HG03045 (cell line): ENCODE data around the gene MEGF11.

Experiments
- ATAC-seq: cut with Tn5 transposase; IDR thresholded peaks from one replicate; pipeline ENCODE4 v1.9.1; 2021; ENCODE audit warnings: mild to moderate bottlenecking, moderate library complexity; ENCODE audit not compliant: unreplicated experiment

Gene MEGF11

DNA sequence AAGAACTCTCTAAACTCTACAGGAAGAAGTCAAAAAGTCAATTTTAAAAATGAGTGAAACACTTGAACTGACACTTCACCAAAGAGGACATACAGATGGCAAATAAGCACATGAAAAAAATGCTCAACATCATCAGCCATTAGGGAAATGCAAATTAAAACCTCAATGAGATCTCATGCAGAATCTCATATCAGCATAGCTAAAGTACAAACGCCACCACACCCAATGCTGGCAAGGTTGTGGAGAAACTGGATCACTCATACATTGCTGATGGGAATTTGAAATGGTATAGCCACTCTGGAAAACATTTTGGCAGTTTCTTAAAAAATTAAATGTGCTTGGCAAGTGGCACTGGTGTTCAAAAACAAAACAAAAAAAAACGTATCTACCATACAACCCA, 34.2 kb downstream of the MEGF11 start:
- ATAC-seq = no peak

DNA sequence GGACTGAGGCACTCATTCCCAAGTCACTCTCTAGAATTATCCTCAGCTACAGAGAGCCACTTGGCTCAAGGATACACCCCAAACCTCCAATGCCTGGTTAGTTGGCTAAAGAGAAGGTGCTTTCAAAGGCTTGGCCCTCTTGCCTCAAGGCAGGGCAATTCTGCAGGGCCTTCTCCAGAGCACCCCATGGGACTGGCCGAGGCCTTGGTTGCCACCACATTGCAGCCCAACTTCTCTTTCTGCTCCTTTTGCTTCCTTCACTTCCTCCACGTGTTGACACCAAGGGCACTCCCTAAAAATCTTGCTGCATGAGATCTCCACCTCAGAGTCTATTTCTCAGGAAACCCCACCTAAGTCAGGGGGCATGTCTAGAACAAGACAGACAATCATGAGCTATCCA, 36.7 kb downstream of the MEGF11 start:
- no peak for ATAC-seq

DNA sequence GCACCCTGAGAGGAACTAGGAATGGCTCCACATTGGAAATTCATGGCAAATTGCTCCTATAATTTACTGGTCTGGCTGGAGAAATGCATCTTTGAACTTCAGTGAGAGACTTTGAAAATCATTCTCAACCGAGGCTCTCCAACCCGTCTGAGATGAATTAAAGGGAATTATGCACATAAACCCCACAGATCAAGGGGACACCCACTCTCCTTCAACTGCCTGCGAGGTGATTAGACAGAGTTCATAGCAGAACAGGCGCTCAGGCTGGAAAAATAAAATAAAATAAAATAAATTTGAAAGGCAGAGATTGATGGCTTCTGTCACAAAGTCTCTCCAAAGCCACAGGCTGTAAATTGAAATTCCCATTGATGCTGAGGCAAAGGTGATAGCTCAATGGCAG, 37.7 kb downstream of the MEGF11 start:
- ATAC-seq = no peak

DNA sequence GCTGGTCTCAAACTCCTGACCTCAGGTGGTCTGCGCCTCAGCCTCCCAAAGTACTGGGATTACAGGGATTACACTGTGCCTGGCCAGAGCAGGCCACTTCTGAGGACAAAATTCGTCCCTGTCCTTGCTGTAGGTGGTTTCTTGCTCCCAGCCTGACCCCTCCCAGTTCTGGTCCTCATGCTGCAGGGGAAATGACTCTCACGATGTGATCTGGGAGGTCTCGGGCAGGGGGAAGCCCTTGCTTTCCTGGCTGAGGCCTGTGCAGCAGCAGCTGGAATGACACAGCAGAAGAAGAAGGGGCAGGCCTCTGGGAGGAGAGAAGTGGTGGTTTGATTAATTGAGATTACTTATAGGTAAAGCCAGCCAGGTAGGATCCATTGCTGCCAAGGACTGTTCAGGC, 39.3 kb downstream of the MEGF11 start:
- ATAC-seq = no peak

DNA sequence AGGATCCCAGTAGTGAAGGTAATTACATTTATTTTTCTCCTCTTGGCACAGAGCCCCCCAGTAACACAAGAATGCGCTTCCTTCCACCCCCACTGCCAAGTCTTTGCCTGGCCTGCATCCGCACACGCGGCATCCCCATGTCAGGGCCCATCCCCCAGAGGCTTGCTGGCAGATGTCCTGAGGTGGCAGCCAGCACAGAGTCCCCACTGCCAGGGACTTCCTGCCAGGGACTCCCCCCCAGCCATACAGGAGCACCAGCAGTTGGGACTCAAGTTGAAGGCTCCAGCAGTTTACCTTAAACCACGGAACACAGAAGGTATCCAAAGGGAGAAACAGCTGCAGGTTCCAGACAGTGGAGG, 41.0 kb downstream of the MEGF11 start:
- no peak for ATAC-seq

DNA sequence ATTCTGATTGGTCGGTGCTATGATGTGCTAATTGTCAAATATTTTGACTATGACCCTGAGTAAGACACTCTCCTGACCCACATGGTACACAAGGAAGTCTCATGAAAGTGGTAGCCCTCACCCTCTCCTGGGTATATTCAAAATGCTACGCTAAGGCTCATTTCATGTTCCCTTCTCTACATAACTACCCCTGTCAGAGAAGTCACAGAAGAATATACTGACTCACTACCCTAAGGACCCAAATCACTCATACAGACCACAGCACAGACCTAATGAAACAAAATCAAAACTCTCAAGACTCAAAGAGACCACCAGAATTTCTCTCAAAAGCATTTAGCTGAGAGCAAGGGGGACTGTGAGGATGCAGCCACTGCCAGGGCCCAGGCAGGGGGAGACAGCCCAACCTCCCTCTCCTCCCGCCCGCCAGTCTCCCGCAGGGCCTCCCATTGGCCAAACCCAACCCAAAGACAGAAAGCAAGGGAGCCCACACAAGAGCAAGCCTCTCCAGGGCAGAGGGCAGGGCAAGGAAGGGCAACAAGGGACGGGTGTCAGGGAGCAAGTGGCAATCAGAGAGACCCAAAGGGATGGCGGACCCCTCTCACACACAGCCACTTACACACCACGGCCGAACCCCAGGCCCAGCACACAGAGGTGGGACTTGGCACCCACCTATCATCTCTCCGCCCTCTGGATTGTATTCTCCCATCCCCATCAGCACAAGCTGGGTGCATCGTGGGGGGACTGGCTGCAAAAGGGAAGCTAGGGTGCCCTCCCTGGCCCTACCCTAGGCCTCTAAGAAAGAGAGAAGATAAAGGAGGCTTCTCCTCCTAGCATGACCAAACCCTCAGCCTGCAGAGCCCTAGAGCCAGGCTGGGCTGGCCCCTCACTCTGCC, 41.6 kb downstream of the MEGF11 start:
- ATAC-seq = no peak

DNA sequence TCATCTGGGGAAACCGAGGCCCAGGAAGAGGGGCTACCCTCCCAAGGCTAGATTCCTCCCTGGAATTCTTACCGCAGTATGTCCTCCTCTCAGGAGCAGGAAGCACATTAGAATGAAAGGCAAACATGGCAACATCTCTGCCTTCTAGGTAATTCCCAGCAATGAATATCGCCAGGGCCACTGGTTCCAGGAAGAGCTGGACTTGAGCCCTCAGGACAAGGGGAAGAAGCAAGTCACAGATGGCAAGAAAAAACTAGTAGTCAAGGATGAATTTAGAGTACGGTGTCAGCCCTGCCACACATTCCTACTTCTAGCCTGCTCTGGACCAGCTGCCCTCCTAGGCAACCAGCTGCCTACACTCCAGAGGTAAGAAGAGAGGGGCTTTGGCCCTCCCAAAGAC, 42.9 kb downstream of the MEGF11 start:
- ATAC-seq = no peak

DNA sequence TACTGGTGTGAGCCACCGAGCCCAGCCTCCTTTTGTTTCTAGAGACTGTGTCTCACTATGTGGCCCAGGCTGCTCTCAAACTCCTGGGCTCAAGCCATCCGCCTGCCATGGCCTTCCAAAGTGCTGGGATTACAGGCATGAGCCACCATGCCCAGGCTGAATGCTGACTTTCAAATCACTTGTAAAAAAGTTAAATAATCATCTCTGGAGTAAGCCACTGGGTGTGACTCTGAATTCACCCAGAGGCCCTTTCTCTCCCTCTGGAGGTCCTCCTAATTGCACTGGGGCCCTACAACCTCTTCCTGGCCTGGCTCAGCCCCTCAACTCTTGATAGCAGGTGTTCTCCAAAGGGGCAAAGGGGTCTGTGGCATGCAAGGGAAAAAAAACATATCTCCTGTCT, 54.8 kb downstream of the MEGF11 start:
- no peak for ATAC-seq

DNA sequence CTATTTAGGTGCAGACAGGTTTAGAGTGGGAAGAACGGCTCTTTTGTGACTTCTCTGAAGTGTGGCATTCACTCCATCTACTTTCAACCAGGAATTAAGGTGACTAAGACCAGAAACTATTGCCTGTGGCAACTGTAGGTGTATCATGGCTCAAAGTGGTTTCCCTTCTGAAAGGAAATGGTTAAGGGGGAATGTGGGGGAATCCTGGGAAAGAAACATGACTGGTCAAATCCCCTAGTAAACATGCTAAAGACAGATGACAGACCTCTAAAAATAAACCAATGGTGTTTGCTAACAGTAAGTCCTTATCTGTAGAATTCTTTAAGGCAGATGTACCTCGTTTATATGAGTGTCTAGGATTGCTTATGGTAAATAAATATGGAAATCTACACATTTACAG, 56.9 kb downstream of the MEGF11 start:
- ATAC-seq = no peak

DNA sequence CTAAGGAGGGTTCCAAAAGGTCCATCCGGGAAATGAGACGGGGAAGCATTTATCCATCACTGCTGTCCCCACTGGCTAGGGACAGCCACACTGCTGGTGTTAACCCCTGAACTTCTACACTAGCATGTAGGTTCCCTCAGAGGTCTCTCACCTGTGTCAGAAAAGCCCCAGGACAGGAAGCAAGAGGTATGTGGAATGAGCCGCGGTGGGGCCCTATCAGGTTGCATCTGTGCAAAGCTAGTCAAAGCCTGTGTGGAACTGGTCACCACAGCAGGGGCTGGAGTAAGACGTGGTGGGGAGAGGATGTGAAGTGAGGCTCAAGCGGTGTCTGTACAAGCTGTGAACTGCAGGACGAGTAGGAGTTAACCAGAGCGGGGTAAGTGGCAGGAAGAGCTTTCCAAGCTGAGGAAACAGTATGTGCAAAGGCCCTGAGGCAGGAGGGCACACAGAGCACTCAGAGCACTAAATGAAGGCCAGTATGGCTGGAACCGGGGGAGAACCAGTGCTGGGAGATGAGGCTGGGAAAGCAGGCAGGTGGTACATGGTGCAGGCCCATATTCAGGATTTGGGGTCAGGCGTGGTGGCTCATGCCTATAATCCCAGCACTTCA, 57.8 kb downstream of the MEGF11 start:
- no peak for ATAC-seq

DNA sequence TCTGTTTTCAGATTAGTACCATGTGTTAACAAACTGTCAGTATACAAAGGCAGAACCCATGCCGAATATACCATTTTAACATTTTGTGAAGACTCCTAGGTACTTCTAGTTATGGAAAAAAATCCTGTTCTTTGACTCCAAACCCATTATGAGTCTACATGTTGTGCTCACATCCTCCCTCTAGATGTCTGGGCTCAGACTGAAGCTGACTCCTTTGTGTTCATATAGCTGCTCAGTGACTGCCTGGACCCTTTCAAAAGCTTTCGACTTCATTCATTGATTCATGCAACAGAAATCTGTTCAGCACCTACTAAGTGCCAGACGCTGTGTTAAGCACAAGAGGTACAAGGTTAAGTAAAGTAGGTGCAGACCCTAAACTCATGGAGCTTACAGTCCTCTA, 60.5 kb downstream of the MEGF11 start:
- no peak for ATAC-seq

DNA sequence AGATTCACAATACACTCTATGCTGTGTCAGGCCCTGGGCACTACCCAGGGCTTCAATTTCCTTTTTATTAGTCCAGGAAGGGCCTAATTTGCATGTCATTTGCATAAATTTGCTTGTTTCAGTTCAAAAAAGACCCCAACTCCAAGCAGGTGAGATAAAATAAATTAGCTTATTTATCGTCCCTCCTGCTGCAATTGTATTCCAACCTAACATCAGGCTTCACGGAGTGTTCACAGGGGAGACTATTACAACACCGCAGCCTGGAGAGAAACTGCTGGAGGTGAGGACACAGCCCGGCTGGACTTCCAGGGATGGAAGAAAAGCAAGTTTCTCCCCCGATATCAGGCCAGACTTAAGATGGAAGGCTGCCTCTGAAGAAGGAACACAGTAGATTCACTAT, 62.8 kb downstream of the MEGF11 start:
- no peak for ATAC-seq

DNA sequence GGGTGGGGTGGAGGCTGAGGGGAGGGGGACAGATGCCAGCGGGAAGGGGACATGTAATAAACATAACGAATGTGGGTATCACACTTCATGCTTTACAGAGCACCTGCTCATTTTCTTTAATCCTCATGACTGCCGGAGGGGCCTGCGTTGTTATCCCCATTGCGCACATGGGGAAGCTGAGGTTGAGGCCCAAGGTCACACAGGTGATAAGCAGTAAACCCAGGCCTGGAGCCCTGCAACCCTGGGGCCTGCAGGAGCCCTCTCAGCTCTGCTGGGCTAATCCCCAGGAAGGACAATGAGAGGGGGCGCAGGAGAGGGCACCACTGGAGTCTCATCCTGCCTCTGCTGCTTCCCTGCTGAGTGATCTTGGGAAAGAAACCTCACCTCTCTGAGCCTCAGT, 64.3 kb downstream of the MEGF11 start:
- no peak for ATAC-seq

DNA sequence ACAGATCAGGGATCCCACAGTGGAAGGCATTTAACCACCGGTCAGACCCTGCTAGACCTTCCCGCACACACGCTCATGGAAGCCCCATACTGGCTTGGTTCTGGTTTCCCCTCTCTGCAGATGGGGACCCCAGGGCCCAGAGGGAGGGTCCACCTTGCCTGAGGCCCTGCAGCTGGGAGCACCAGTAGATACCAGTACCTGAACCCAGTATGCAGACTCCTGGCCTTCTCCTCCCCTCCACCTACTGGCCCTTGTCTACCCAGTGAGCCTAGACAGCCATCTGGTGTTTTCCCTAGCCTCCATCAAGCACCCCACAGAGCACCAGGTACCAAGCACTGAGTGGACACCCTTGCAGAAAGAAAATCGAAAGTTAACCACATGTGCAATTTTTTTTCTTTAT, 65.1 kb downstream of the MEGF11 start:
- no peak for ATAC-seq

DNA sequence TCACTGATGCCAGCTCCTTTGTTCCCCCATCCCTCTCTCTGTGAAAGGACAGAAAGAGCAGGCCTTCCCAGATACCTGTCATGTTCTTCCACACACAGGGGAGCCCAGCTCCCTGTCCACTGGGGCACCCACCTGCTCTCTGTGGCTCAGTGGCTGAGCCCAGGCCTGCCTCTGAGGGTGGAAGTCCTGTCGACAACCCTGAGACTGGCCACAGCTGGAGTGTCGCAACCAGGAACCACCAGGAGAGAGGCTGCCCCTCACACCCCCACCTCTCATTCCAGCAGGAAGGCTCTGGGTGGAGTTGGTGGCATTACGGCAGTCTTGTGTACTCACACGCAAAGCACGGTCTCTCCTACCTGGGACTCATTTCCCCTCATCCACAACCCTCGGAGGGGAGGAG, 66.3 kb downstream of the MEGF11 start:
- no peak for ATAC-seq

DNA sequence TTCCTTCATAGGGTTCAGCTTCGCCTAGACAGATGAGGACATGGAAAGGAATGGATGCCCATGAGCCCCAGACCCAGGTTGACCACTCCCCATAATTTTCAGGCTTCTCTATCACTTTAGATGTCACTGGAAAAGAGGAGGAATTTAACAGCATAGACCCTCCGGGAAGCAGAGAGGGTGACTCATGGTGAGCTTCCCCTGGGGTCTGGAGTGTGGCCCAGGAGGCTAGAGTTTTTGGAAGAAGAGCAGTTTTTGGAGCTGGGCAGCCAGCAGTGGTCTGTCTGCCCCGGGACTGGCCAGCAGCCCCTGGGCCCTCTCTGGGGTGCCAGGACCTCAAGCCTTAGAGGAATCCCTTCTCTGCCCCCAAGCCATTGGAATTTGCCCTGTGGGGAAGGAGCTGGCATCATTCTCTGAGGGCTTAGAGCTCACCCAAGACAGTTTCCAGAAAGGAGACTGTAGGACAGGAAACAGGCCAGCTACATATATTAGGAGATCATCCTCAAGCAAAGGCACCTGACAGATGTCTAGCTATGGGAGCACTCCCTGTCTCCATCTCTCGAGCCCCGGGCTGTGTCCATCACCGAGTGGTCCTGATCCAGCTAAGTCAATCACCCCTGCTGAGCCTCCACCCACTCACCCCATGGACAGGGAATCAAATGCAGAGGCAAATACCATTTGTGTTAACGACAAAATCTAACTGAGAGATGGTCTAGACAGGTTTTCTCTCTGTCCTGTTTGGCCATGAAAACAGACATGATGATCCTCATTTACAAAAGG, 67.3 kb downstream of the MEGF11 start:
- no peak for ATAC-seq

DNA sequence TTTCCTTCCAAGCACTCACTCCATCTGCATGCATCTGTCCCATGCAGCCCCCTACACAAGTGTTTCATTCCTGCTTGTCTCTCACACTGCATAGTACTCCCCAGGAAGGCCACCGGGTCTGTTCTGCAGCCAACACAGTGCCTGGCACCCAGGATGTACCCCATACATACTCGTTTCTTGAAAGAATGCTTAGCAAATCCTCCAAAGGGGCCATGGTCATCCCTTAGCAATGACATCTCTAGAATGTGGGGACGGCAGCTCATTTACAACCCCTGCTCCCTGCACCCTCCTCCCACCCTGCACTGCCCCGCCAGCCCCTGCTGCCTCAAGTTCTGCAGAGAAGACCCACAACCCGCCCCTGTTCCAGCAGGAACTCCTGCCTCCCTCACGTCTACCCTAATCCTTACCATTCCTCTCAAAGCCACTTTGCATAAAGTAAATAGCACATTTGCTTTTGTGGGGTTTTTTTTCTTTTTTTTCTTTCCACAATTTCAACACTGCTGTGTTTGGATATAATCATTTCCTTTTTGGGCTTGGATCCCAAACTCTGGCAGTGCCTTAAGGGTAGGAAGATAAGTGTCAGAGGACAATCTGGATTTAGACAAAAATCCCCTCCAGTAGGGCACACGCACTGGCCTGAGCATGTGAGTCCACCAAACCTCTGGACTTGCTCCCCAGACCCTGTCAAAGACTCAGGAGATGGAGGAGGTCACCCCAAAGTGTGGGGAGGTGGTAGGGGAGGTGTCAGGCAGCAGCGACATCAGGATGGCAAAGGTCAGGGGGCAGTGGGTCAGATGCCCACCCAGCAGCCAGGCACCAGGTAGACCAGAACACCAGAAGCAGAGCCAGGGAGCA, 68.4 kb downstream of the MEGF11 start:
- ATAC-seq = no peak

DNA sequence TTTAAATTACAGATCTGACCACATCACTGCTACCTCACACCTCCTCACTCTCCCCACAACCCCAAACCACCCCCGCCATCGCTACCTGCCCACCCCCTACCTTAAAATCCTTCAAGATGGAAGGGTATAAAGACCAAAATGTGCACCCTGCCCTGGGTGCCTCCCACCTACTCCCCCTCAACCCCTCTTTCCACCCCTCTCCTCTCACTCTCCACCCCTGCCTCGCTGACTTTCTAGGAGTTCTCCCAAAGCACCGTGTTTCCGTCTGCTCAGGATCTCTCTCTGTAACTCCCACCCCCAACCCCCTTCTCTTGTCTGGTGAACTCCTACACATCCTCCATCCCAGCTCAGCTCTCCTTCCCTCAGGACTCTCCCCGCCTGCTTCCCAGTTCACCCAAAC, 69.1 kb downstream of the MEGF11 start:
- ATAC-seq = no peak

DNA sequence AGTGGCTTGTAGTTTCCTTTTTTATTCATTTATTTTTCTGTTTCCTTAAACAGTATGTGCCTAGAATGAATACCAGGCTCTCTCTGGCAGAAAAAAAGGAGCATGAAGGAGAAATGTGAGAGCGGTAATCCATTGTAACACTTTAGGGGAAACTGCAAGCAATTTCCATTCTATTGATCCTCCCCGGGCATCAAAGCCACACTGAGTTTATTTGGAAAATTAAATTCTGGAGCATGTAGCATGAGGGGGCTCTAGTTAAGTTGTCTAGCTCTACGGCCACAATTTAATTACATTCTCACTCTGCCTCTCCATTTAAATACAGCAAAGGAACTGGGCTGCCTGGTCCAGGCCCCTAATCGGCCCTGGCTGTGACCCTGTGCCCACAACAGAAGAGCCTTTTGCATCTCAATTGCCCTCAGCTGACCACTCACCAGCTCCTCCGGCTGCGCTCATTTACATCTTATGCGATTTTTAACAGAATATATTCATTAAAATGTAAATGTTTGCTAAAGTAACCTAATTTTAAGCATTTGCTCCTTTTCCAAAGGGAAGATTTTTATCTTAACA, 72.9 kb downstream of the MEGF11 start:
- ATAC-seq = no peak

DNA sequence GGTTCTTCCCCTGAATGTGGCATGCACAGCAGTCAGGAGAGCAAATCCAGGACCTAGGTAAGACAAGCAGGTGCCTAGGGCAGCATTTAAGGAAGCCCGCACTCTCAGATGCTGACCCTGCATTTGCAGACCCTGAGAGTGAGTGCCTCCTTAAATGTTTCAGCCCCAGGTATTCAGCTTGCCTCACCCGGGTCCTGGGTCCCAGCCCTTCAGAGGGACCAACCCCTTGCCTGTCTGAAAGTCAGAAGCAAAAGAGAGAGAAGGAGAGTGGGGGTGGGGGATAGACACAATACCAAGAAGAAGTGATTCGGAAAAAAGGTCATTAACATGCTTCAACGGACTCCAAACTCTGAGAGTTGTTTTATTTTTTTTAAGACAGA, 75.0 kb downstream of the MEGF11 start:
- no peak for ATAC-seq
